Measurements from ENCODE around the gene STK32B.

The STK32B gene

DNA sequence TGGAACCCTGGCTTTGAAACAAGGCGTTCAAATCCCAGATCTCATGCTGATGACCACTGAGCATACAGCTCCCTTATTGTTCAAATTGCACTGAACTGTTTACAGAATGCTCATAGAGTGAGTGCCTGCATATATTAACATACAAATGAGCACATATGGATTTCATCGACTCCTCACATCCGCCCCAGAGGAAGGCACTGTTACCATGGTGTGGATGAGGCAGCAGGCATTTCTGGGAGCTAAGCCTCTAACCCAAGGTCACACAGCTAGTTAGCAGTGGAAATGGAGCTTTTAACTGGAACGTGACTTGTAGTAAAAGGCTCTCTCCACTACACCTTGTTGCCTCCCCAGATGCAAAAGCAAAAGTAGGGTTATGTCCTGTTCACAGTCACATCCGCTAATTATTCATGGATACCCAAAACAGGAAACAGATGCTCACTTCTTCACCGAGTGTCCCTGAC is 289.7 kb downstream of the STK32B start:
- DNase-seq, result no peak

DNA sequence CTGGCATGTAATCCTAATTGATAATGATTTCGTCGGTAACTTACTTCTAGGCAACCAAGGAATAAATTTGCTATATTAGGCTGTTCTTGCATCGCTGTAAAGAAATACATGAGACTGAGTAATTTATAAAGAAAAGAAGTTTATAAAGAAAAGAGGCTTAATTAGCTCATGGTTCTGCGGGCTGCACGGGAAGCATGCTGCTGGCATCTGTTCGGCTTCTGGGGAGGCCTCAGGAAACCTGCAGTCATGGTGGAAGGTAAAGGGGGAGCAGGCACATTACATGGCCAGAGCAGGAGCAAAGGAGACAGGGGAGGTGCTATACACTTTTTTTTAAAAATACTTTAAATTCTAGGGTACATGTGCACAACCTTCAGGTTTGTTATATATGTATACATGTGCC is 290.2 kb downstream of the STK32B start:
- DNase-seq, result no peak

DNA sequence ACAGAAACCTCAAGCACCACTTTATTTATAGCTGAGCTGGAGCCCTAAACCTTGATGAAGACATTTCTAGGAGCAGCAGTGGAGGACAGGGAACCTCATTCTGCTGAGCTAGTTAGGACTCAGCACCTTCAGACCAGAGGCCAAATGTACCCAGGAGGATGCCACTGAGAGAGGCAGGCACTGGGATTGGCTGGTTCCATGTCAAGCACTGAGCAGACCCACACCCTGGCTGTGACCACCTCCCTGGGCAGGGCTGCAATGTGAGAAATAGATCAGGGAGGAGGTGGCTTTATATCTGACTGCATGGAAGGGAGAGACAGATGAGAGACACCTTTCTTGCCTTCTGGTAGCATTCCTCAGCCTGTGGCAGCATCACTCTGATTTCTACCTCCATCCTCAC is 304.6 kb downstream of the STK32B start:
- DNase-seq, result no peak

DNA sequence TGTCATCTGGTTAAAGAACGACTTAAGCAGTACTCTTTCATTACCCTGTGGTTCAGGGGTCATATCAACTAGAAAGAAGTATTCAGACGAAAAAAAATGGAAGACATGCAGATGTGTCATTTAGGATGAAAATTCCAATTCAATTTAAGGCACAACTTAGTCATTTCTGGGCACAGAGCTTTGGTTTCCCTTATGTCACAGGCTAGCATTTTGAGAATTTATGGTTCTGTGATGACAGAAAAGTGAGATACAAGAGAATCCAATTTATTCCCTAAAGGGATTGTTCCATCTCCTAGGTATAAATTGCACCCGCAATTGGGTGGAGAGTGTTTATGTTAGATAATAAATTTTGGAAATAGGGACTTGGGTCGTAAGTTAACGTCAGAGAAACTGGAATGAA is 306.6 kb downstream of the STK32B start:
- no peak for DNase-seq

DNA sequence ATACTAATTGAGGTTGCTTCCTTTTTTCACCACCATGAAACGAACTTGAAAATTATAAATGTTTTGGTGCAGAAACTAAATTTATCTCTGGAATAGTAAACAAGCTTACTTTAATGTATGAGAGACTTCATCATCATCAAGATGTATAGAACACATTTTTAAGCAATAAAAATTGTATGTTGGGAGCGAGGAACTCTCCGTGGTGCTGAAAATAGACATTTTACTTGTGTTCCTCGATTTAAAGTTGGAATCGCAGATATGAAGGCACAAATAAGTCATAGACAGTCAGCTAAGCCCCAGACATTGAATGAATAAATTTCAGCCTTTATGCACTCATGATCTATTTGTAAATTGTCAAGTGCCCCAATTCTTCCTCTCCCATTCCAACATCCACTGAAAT is 310.7 kb downstream of the STK32B start:
- no peak for DNase-seq

GRCh38 chr4:5364406-5364805 is 313.1 kb downstream of the STK32B start:
- DNase-seq, result no peak

GRCh38 chr4:5365071-5366008 is 314.1 kb downstream of the STK32B start:
- peak in 8 of 56 donors; percentile 14 to 41 (median 28) for DNase-seq

DNA sequence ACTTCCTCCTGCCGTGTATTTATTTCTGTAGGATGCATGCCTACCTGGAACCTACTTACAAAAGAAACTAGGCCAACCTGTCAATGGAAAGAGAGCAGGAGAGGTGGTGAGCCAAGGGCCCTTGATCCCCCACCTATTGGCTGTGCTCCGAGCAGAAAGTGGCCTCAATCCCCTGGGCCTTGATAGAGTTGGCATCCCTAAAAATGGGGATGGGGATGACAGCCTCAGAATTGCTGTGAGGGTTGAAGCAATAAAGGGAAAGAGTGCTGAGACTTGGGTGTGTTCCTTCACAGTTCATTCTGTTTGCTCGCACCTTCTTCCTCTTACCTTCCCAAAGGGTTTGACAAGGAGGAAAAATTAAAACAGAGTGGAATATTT is 314.7 kb downstream of the STK32B start:
- peak in 2 of 56 donors; percentile 7 to 38 for DNase-seq

DNA sequence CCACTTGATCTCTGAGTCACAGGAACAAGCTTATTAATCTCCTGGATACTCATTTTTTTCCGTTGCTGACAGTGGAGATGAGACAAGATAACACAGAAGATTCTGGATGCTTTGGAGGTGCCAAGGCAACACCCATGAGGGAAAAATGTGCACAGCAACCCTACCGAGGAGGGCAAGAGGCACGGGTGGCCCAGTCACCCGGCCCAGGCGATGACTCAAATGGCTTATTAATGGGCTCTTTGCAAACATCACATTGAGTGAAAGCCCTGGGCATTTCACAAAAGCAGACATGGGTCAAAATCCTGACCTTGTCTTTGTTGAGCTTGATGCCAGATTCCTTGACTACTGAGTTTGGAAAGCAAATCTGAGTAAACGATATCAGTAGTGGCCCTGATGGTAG is 315.1 kb downstream of the STK32B start:
- DNase-seq, result peak in 4 of 56 donors; percentile 11 to 34 (median 14)

GRCh38 chr4:5368426-5368825 is 317.1 kb downstream of the STK32B start:
- DNase-seq, result no peak

GRCh38 chr4:5370286-5370685 is 319.0 kb downstream of the STK32B start:
- DNase-seq, result no peak

- DNase-seq, result no peak
Measured at GRCh38 chr4:5371415-5372190, 320.3 kb downstream of the STK32B start.

DNA sequence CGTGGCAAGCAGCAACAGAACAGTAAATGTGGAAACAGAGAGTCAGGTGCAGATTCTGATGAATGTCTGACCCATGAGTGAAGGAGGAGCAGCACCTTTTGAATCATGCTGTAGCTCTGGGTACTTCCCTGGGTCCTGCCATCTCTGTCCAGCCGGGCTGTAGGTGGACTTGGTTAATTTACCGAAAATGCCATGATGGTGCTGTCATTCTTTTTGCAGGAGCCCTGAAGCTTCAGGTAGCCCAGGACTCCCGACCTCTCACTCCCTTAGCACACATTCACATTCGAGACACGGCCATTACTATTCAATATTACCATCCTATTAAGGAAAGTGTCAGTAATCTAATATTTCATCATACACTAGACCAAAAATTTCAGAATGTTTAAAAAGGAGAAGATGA is 320.9 kb downstream of the STK32B start:
- no peak for DNase-seq

- no peak for DNase-seq
Measured at GRCh38 chr4:5373327-5373726, 322.0 kb downstream of the STK32B start.

- no peak for DNase-seq
Measured at GRCh38 chr4:5374592-5374991, 323.3 kb downstream of the STK32B start.

- no peak for DNase-seq
Measured at GRCh38 chr4:5374994-5375393, 323.7 kb downstream of the STK32B start.

- no peak for DNase-seq
Measured at GRCh38 chr4:5376015-5376414, 324.7 kb downstream of the STK32B start.

DNA sequence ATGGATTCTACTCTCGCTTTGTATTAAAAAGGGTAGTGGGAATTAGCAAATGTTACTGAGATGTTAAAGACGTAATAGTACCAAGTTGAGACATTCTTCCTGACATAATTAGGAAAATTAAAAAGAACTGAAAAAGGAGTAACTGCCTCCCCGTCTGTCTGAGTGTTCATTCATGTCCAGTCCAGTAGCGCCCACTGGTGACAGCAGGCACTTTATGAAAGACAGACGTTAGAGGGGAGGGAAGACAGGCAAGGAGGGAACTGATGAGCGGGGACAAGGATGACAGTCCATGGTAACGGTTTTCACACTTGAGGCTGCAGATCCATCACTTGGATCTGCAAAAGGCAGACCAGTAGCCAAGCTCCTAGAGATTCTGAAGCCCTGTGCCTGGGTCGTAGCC is 326.7 kb downstream of the STK32B start:
- DNase-seq, result no peak

- DNase-seq, result no peak
Measured at GRCh38 chr4:5379895-5380294, 328.6 kb downstream of the STK32B start.

- DNase-seq, result no peak
Measured at GRCh38 chr4:5381961-5382441, 330.7 kb downstream of the STK32B start.

- DNase-seq, result no peak
Measured at GRCh38 chr4:5383191-5383980, 332.1 kb downstream of the STK32B start.
